GM19455 (cell line): ENCODE results near the gene PEX7.
"Not testable (repeated sequence)": the region's sequence is repeated elsewhere in the genome, so short reads cannot be mapped to it uniquely, and the experiment has no call there.

Experiments
- ATAC-seq: cut with Tn5 transposase; IDR thresholded peaks from one replicate; pipeline ENCODE4 v1.9.1; 2021; ENCODE audit not compliant: unreplicated experiment

The PEX7 gene, protein sequence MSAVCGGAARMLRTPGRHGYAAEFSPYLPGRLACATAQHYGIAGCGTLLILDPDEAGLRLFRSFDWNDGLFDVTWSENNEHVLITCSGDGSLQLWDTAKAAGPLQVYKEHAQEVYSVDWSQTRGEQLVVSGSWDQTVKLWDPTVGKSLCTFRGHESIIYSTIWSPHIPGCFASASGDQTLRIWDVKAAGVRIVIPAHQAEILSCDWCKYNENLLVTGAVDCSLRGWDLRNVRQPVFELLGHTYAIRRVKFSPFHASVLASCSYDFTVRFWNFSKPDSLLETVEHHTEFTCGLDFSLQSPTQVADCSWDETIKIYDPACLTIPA

DNA sequence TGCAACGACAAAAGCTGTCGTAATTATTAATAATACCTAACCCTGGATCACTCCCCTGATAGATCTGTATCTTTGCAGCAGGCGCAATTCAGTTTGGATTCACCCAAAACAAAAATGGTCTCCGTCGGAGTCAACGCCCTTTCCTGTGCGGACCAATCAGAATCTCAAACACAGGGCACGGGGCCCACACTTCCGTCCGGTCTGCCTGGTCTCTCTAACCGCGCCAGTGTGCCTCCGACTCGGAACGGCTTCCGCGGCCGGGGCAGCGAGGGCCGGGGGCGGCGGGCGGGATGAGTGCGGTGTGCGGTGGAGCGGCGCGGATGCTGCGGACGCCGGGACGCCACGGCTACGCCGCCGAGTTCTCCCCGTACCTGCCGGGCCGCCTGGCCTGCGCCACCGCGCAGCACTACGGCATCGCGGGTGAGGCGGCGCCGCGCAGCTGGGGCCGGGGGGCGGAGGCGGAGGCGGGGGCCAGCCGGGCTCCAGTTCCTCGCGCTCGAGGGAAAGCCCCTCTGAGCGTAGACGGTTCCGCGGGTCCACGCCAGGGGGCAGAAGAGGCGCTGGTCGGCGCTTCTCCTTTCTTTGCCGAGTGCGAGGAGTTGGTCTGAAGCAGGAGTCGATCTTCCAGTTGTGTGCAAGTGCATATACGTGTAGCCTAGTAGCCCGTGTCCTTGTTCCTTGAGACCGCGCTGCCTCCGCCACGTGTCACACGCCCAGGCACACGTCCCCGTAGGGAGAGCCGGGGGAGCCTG is at the start of gene PEX7:
Gene PEX7 (plus strand): TSS at position 217 of the 752 bp plus-strand sequence. CDS start 74 bp downstream, at position 291.
- peak; percentile 99 for ATAC-seq

DNA sequence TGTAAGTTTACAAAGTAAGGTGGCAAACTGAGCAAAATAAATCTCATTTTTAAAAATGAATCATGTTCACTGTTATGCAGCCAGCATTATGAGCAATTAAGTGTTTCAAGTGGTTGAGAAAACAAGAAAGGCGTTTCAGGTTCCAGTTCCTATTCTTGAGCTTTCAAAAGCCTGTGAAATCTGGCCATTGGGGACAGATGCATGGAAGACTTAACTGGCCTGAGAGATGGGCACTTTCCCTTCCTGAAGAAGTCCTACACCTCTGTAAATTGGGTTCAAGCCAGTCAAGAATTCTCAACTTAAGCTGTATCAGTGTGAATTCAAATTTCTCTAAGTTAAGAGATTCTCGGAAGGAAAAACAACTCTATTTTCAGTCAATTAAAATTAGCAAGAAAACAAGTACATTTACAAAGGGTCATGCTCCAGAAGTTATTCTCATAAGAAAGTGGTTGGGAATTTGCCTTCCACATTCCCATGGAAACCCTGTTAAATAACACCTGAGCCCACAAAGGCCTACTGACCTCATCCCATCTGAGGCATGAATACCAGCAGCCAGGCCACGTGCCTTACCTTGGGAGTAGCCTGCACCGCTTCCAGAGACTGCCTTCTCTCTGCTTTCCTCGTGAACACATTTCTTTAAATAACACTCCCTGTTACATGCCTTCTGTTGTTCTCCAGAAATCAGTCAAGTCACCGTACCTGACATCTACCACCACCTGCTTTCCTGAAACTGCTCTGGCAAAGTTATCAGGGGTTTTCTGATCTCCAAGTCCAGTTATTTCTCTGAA is 49.5 kb upstream of the PEX7 start:
- ATAC-seq = peak; percentile 72

DNA sequence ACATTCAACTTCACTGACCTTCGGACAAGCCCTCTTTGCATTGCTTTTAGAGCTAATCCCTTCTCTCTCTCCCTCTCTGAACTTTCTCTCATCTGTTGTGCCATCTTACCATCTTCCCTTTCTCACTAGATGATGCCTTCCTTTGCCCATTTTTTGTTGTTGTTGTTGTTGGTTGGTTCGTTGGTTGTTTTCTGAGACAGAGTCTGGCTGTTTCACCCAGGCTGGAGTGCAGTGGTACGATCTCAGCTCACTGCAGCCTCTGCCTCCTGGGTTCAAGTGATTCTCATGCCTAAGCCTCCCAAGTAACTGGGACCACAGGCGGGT is 49.0 kb upstream of the PEX7 start:
- no peak for ATAC-seq

DNA sequence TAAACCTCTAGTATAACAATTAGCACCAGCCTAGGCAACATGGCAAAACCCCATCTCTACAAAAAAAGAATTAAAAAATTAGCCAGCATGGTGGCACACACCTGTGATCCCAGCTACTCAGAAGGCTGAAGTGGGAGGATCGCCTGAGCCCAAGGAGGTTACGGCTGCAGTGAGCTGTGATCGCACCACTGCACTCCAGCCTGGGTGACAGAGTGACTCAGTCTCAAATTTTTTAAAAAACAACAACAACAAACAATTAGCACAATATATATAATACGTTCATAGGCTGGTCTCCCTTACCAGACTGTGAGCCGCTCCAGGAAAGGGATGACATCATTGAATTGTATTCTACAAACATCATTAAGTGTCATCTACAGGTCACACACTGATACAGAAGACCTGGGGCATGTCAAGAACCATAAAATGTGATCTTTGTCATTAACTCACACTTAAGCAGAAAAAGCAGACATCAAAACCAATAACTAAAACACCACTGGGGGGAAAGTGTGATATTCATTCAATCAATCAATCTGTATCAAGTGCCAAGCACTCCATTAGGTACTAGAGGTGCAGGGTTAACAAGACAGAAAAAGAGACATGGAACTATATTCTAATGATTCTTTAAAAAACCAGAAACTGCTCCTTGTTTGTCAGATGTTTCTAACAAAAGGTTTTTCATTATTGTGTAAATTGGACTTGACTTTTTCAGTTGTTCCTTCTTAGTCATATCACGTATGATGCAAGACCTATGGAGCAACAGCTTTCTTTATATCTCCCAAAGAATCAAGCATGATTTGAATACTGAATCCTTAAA is 48.0 kb upstream of the PEX7 start:
- no peak for ATAC-seq

DNA sequence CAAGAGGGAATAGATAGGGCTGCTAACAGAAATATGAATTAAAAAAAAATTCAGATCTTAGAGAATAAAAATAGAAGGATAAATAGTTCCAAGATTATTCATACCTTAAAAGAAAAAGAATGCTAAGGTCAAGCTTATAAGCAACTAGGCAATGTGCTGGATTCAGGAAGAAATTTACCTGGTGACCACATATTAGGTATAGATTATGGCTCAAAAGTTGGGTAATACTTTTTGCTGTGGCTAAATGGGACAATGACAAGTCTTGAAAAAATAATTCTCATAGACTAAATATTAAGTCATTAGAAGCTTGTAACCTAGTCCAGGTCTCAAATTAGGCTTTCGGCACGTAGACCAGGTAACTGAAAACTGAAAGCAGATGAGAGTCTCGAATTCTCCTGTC is 47.3 kb upstream of the PEX7 start:
- ATAC-seq = no peak

DNA sequence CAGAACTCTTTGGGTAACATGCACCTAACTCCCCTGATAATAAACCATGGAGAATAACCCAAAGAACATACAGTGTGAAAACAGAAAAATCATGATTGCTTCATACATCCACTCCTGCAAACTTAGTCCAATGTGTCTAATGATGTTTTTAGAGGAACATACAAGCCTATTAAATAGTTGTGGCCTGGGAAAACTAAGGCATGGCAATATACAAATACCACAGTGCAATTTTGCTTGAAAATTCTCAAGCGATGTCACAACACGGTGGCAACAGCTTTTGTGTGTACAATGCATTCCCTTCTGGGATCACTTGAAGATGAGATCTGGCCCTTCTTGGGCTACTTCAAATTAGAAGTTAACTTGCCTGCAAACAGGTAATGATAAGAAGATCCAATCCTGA is 46.8 kb upstream of the PEX7 start:
- no peak for ATAC-seq

DNA sequence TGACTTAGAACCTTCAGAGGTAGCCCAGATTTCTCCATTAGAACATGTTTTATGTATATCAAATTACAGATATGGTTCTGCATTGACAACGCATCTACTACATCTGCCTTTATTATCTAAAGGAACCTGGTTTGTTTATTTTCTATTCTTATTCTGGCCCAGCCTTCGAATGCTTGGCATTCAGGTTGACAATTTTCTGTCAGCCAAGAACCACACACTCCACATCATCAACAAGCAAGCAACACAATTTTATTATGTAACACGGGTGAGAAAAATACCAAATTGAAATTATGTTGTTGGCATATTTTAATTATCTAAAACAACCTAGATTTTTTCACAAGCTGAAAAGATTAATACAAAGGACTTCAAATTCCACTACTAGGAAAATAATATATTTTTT is 44.7 kb upstream of the PEX7 start:
- no peak for ATAC-seq

DNA sequence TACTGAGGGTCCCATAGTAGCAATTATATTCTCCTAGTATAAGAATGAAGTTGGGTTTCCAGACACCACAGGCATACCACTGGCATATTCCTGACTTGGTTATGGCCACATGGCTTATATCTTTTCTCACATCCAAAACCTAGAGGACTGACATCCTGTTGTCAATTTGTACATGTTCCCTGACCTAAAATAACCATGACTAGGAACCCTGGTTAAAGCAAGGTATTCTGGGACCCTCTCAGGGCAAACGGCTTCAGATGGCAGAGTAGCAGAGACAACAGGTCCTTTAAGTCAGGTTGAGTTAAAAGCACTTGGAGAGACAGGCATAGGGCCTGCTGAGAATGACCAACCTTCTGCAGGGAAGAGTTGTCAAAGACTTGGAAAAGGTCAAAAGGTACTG is 42.7 kb upstream of the PEX7 start:
- no peak for ATAC-seq

DNA sequence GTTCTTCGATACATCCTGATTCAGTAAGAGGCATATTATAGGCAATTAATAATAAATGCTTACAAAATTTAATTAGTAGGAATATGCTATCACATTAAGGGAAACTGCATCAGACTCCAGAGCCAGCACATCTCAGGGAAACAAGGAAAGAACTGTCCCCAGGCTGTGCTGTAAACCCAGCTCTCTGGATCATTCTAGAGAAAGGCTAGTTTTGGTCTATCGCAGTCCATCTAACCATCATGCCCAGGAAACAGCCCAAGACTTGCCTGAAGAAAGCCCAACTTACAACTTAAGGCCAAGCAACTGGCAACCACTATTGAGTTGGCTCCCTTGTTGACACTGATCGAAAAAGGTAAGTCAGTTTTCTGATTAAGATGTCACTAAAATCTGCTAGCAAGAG is 41.4 kb upstream of the PEX7 start:
- no peak for ATAC-seq

DNA sequence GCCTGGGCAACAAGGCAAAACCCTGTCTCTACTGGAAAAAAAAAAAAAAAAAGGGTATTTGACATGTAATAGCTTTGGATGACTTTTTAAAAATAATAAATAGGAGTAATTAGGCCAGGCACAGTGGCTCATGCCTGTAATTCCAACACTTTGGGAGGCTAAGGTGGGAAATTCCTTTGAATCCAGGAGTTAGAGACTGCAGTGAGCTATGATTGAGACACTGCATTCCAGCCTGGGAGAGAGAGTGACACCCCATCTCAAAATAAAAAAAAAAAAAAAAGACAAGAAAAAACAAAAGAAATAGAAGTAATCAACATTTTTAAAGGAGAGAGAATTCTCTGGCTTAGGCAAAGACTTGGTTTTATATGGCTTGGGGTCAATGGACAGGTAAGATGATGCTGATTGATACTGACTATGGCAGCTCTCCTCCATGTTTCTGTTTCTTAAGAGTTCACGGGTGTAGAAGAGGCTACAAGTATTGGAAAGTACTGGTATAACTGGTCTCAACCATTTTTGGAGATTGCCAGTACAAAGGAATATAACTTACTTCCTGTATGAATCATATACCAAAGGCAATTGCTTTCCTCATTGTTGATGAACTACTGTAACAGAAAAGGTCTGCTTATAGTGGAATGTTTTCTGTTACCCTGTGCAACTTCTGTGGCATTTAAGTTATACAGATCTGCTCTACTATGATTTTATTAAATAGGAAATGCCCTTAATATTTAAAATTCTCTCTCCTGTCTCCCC is 40.2 kb upstream of the PEX7 start:
- ATAC-seq = no peak

DNA sequence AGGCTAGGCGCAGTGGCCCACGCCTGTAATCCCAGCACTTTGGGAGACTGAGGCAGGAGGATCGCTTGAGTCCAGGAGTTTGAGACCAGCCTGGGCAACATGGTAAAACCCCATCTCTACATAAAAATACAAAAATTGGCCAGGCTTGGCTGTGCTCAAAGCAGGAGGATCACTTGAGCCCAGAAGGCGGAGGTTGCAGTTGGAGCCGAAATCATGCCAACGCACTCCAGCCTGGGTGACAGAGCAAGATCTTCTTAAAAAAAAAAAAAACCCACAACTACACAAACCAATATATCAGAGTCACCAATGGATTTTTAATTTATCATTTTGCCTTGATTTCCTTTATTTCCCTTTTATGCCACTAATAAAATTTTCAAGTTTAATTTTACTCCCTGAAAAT is 39.4 kb upstream of the PEX7 start:
- ATAC-seq = no peak

DNA sequence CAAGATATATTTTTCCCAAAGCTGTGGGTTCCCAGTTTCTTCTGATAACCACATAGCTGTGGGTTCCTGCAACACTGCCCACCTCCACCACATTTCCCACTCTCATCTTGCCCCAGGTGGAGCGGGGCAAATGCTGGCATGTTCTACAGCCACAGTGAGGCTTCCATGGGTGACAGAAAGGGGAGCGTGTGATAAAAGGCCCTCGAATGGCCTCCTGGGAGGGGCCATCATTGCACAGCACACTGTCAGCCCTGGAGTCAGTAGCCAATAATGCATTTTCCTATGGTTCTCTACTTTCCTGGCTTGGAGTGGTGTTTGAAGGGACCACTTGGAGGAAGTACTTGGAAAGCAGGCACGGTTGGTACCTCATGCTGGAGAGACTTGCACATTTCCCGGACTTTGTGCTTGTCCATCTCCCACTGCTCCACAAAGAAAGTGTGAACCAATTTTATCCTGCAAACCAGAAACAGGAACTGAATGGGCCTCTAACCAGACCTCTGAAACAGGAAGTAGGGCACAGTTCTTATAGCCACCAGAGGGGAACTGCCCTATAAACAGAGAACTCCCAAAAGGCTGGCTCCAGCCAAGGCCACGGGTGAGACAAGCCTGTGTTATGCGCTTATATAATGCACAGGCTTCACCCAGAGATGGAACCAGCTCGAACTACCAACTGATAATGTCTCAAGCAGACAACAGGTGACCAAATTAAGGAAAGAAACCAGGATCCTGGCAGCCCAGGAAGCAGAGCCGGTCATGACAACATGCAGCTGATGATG is 38.7 kb upstream of the PEX7 start:
- peak; percentile 64 for ATAC-seq

DNA sequence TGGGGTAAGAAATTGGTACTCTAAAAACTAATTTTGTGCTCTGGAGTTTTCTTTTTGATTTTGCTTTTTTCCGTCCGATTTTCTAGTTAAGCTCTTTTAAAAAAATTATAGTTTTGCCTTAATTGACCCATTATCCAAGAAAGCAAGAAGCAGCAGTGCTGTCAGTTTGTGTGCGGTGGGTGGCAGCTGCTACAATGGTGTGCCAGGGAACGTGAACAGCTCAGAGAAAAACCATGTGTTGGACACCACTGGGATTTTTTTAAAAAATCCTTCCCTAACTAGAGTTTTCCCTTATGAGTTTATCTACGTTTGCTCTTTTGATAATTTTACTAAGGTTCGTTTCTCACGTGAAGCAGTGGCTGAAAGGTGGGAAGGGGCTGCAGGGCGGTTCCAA is 38.1 kb upstream of the PEX7 start:
- no peak for ATAC-seq

DNA sequence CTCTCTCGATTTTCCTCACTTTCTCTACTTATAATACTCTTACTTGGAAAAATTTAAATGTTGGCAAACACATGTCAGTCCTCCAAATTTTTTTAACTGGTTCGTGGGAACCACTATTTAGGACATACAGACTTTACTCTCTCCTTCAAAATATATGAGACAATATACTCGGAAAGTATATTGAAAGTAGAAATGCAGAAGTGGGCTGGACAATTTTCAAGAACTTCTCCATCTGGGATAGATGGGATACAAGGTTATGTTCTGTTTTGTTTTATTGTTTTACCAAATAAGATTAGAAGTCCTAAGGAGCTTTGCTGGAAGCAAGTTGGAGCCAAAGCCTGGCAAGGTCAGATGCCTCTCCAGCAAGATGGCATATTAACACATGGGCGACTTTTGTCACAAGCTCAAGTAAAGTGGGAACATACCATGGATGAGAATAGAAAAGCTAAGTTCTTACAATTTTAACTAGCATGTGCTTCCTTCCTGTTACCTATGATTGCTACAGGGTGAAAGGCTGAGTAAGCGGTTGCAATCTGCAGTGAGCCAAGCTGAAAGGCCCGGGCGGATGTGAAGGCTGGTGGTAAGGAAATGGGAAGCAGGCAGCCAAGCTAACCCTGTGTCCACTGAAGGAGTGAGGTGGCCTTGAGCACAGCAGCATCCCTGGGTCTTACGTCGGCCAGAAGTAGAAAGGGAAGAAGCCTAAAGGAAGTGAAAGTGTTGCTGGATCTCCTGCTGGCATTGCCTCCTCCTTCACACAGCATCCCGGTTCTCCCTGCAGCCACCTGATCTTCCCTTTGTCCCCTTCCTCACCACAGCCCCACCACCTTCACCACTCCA is 37.3 kb upstream of the PEX7 start:
- peak; percentile 41 for ATAC-seq

DNA sequence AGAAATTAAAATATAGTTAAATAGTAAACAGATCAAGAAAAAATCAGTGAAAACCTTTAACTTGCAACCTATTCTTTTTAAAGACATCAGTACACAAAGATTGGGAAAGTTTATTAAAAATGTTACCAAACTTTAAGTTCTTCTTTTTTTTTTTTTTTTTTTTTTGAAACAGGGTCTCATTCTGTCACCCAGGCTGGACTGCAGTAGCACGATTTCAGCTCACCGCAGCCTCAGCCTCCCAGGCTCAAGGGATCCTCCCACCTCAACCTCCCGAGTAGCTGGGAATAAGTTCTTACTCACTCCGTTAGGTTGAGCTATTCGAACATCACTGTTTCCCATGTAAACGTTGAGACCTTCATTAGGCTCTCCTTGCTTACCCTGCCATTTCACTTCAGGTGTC is 35.7 kb upstream of the PEX7 start:
- no peak for ATAC-seq

DNA sequence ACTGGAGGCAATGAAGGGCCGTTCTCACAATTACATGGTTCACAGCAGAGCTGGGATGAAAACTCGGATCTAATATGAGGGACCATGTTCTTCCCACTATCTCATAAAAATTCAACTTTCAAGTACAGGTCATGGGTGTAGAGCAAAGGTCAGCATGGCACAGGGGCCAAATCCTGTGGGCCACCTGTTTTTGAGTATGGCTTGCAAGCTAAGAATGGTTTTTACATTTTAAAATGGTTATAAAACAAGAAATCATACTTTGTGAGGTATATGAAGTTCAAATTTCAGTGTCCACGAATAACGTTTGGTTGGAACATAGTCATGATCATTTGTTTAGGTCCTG is 34.7 kb upstream of the PEX7 start:
- no peak for ATAC-seq

DNA sequence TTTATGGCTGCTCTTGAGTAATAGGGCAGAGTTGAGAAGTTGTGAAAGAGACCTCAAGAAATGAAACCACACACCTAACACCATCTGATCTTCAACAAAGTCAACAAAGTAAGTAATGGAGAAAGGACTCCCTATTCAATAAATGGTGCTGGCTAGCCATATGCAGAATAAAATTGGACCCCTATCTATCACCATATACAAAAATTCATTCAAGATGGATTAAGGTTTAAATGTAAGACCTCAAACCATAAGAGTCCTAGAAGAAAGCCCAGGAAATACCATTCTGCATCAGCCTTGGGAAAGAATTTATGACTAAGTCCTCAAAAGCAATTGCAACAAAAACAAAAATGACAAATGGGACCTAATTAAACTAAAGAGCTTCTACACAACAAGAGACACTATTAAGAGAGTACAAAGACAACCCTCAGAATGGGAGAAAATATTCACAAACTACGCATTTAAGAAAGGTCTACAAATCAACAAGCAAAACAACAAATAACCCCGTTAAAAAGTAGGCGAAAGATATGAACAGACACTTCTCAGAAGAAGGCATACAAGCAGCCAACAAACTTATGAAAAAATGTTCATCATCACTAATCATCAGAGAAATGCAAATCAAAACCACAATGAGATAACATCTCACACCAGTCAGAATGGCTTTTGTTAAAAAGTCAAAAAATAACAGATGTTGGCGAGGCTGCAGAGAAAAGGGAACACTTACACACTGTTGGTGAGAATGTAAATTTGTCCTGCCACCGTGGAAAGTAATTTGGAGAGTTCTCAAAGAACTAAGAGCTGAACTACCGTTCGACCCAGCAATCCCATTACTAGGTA is 34.1 kb upstream of the PEX7 start:
- ATAC-seq = no peak

DNA sequence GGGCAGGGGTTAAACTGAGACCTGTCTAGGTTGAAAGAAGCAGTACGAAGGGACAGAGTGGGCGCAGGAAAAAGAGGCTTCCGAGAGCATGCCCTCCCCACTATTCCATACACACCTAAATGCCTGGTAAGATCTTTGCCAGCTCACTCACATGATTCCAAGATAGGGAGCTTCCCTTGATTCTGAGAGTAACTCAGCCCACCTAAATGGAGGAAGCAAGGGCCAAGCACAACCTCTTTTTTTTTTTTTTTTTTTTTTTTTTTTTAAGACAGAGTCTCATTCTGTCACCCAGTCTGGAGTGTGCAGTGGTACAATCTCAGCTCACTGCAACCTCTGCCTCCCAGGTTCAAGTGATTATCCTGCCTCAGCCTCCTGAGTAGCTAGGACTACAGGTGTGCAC is 33.0 kb upstream of the PEX7 start:
- ATAC-seq = not testable (repeated sequence)
